Muscle of back (tissue), 10 donors: Measurements from ENCODE around the gene WNT9A. TPM values are rescaled to one million over a fixed set of nuclear protein-coding genes. Genes with fewer than 3 reads are reported as not detected.

Experiments
- polyA plus RNA-seq, 10 donors: library from polyadenylated mRNA; unstranded; fragments of 120-200 nt; gene quantifications; one replicate each; pipeline ENCODE4 v1.2.1, GENCODE V29; 2013; ENCODE audit not compliant: insufficient read length in 10 of 10

WNT9A gene
- polyA plus RNA-seq, 10 donors = 4.1 to 9.4 (median 7.2) TPM

Other genes starting within 250 kb of the WNT9A start
- gene JMJD4, start 212.6 kb downstream of the WNT9A start, polyA plus RNA-seq = 10 to 100 TPM; 11.8 to 19.9 (median 16.4) TPM
- gene SNAP47, start 212.5 kb downstream of the WNT9A start, polyA plus RNA-seq = 10 to 100 TPM; 23.9 to 32.1 (median 30.4) TPM
- gene PRSS38, start 132.3 kb downstream of the WNT9A start, polyA plus RNA-seq = not detected
- gene WNT3A, start 59.1 kb upstream of the WNT9A start, polyA plus RNA-seq = under 1 TPM in 2 of 10 donors, not detected in 8; 0.55 to 0.95 TPM
- 100 to 1,000 TPM; 217 to 314 (median 245) TPM for gene ARF1, start 134.8 kb upstream of the WNT9A start, polyA plus RNA-seq
- 10 to 100 TPM in 5 of 10 donors, 1 to 10 TPM in 5; 8.0 to 12.1 (median 10.2) TPM for gene C1orf35, start 155.4 kb upstream of the WNT9A start, polyA plus RNA-seq
- 10 to 100 TPM; 21.6 to 34.4 (median 27.2) TPM for gene MRPL55, start 161.4 kb upstream of the WNT9A start, polyA plus RNA-seq
- 100 to 1,000 TPM in 7 of 10 donors, 10 to 100 TPM in 3; 96.6 to 185 (median 139) TPM for gene GUK1, start 192.3 kb upstream of the WNT9A start, polyA plus RNA-seq
- gene GJC2, start 202.0 kb upstream of the WNT9A start, polyA plus RNA-seq = 1 to 10 TPM in 3 of 10 donors, under 1 TPM in 7; 0.62 to 1.5 (median 0.83) TPM
- gene IBA57, start 217.9 kb upstream of the WNT9A start, polyA plus RNA-seq = 1 to 10 TPM; 3.6 to 5.7 (median 4.3) TPM